ENCODE data around the gene GLI2.

- TF ChIP-seq CTCF (conservative IDR thresholded peaks at IDR 0.05; ENCODE audit: low read depth, low read length) (no peak), EZH2 (IDR thresholded peaks at IDR 0.05; ENCODE audit: low read length, unreplicated experiment) (no peak)
Observed at GRCh38 chr2:120699292-120699691, 36.4 kb upstream of the GLI2 start.

All from PC-3 (cell line).